Neural progenitor cell (in vitro differentiated cells): ENCODE data around the gene CCDC102A. TPM values are rescaled to one million over a fixed set of nuclear protein-coding genes. Genes with fewer than 3 reads are reported as not detected.

Experiments
- DNase-seq: peaks from one replicate; pipeline ENCODE4 v3.0.0-alpha.2; 2016; ENCODE audit warnings: low spot score
- H2AFZ ChIP-seq: fragments of 200-600 bp; sonication (generic); replicated peaks from 2 replicates; pipeline ENCODE4 v1.6.1; 2016; ENCODE audit warnings: antibody characterized with exemption
- H3F3A ChIP-seq: fragments of 200-600 bp; sonication (generic); 2 replicates; pipeline ENCODE4 v1.6.1; 2016; ENCODE audit warnings: antibody characterized with exemption, low read depth
- H3K27ac ChIP-seq: fragments of 200-600 bp; sonication (generic); 2 replicates; pipeline ENCODE4 v1.5.1; 2016; ENCODE audit warnings: mild to moderate bottlenecking
- H3K27me3 ChIP-seq: fragments of 200-600 bp; sonication (generic); 2 replicates; pipeline ENCODE4 v1.6.1; 2016; ENCODE audit warnings: mild to moderate bottlenecking, moderate library complexity
- H3K36me3 ChIP-seq: fragments of 200-600 bp; sonication (generic); 2 replicates; pipeline ENCODE4 v1.5.1; 2016
- H3K4me1 ChIP-seq: fragments of 200-600 bp; sonication (generic); 2 replicates; pipeline ENCODE4 v1.6.1; 2016; ENCODE audit warnings: mixed run types
- H3K4me2 ChIP-seq: fragments of 200-600 bp; sonication (generic); 2 replicates; pipeline ENCODE4 v1.6.1; 2016
- H3K4me3 ChIP-seq: fragments of 200-600 bp; sonication (generic); 2 replicates; pipeline ENCODE4 v1.5.1; 2016
- H3K79me2 ChIP-seq: fragments of 200-600 bp; sonication (generic); 2 replicates; pipeline ENCODE4 v1.6.1; 2016; ENCODE audit warnings: low read depth
- H3K9ac ChIP-seq: fragments of 200-600 bp; sonication (generic); 2 replicates; pipeline ENCODE4 v1.6.1; 2016
- H3K9me3 ChIP-seq: fragments of 200-600 bp; sonication (generic); 2 replicates; pipeline ENCODE4 v1.5.1; 2016; ENCODE audit warnings: low read depth
- H4K20me1 ChIP-seq: fragments of 200-600 bp; sonication (generic); 2 replicates; pipeline ENCODE4 v1.6.1; 2016; ENCODE audit warnings: low read depth
- H3K27ac Mint-ChIP-seq: 3 replicates; pipeline ENCODE4 v1.8.0; 2021; ENCODE audit warnings: mixed read lengths
- H3K27me3 Mint-ChIP-seq: 2 replicates; pipeline ENCODE4 v1.8.0; 2022; ENCODE audit warnings: low read depth, mild to moderate bottlenecking, inconsistent platforms, moderate library complexity, mixed read lengths; ENCODE audit not compliant: insufficient read depth
- H3K36me3 Mint-ChIP-seq: 3 replicates; pipeline ENCODE4 v1.8.0; 2021; ENCODE audit warnings: mixed read lengths
- H3K4me1 Mint-ChIP-seq: 3 replicates; pipeline ENCODE4 v1.8.0; 2021; ENCODE audit warnings: mixed read lengths
- H3K4me3 Mint-ChIP-seq: 3 replicates; pipeline ENCODE4 v1.8.0; 2021; ENCODE audit warnings: mild to moderate bottlenecking, moderate library complexity, mixed read lengths
- H3K9me3 Mint-ChIP-seq: 3 replicates; pipeline ENCODE4 v1.8.0; 2020; ENCODE audit warnings: mixed read lengths
- EZH2 ChIP-seq: fragments of 200-600 bp; sonication (generic); IDR thresholded peaks from 2 replicates; pipeline ENCODE4 v1.6.1; 2017; ENCODE audit warnings: antibody characterized with exemption, mild to moderate bottlenecking, moderate library complexity
- EZH2phosphoT487 ChIP-seq: fragments of 200-600 bp; sonication (generic); IDR thresholded peaks from 2 replicates; pipeline ENCODE4 v1.6.1; 2017; ENCODE audit warnings: antibody characterized with exemption
- total RNA-seq: library from RNA; depleted of rRNA; stranded (reverse); fragments of >200 nt; gene quantifications from 2 replicates; pipeline ENCODE4 v1.2.3, GENCODE V29; 2015; ENCODE audit warnings: low replicate concordance
- TF ChIP-seq, protein P1 (sequence below): fragments of 200-600 bp; sonication (generic); IDR thresholded peaks from 2 replicates; pipeline ENCODE4 v1.5.1; 2017; ENCODE audit warnings: antibody characterized with exemption, mild to moderate bottlenecking

The CCDC102A gene
- total RNA-seq, 1 donor from 2014 or later = 3.9 TPM

DNA sequence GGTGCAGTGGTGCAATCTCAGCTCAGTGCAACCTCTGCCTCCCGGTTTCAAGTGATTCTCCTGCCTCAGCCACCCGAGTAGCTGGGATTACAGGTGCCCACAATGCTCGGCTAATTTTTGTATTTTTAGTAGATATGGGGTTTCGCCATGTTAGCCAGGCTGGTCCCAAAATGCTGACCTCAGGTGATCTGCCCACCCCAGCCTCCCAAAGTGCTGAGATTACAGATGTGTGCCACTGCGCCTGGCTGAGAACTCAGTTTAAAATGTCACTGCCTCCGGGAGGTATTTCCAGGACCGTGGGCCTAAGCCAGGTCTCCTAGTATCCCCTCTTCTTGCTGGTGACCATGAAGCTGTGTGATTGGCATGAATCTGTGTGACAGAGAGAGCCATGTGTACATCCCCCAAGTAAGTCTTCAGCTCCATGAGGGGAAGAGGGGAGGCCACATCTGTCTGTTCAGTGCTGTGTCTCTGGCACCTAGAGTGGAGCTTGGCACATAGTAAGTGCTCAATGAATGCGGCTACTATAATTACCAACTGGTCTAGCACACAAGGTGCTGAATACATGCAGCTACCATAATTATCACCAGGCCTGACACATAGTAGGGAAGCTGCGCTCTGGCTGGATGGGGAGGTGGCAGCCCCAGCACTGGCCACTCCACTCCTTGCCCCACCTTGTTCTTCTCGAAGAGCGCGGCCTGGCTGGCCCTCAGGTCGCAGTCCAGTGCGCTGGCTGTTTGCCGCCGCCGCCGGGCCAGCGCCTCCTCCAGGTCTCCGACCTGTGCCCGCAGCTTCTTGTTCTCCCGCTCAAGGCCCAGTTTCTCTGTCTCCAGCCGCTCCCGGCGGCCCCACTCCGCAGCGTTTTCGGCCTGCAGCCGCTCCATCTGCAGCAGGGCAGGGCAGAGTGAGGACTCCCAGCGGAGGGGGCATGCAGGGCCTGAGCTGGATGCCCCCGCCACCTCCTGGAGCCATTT lies 18.7 kb downstream of the CCDC102A start:
- Mint-ChIP-seq H3K4me1 (no peaks in the 10 kb centered on the region), H3K36me3 (peaks cover 6% of the 10 kb centered on the region), H3K9me3 (no peaks in the 10 kb centered on the region), H3K27me3 (peaks cover 6% of the 10 kb centered on the region), H3K4me3 (no peak overlapping the region), H3K27ac (no peak overlapping the region)
- no peak overlapping the region for H2AFZ ChIP-seq
- no peak overlapping the region for H3K27ac ChIP-seq
- H3K79me2 ChIP-seq = no peaks in the 10 kb centered on the region
- no peak overlapping the region for H3K4me2 ChIP-seq
- DNase-seq = no peak
- TF ChIP-seq, protein P1, sequence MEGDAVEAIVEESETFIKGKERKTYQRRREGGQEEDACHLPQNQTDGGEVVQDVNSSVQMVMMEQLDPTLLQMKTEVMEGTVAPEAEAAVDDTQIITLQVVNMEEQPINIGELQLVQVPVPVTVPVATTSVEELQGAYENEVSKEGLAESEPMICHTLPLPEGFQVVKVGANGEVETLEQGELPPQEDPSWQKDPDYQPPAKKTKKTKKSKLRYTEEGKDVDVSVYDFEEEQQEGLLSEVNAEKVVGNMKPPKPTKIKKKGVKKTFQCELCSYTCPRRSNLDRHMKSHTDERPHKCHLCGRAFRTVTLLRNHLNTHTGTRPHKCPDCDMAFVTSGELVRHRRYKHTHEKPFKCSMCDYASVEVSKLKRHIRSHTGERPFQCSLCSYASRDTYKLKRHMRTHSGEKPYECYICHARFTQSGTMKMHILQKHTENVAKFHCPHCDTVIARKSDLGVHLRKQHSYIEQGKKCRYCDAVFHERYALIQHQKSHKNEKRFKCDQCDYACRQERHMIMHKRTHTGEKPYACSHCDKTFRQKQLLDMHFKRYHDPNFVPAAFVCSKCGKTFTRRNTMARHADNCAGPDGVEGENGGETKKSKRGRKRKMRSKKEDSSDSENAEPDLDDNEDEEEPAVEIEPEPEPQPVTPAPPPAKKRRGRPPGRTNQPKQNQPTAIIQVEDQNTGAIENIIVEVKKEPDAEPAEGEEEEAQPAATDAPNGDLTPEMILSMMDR = no peak
- TF ChIP-seq EZH2phosphoT487 = no peak
- TF ChIP-seq EZH2 = no peak
- H3K9ac ChIP-seq = no peak overlapping the region
- no peaks in the 10 kb centered on the region for H3K27me3 ChIP-seq
- H3K36me3 ChIP-seq = no peaks in the 10 kb centered on the region
- H4K20me1 ChIP-seq = no peaks in the 10 kb centered on the region
- no peak overlapping the region for H3K4me3 ChIP-seq
- no peaks in the 10 kb centered on the region for H3F3A ChIP-seq
- H3K4me1 ChIP-seq = no peaks in the 10 kb centered on the region
- no peaks in the 10 kb centered on the region for H3K9me3 ChIP-seq

DNA sequence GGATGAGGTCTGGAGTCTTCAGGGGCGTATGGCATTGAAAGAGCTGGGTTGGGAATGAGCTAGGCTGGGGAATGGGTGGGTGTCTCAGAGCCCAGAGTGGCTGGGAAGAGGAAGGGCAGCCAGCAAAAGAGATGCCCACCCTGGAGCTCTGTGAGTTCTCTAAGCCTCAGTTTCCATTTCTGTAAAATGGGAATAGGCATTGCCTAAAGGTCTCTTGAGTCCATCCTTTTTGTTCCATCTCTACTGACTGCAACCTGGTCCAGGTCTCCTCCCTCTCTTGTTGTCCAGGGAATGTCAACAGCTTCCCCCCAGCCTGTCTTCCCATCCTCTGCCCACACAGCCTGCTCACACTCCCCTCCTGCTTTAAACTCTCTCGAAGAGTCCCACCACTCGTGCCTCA lies 19.6 kb downstream of the CCDC102A start:
- DNase-seq = no peak
- Histone ChIP-seq H3K4me3 (no peak overlapping the region), H3K4me2 (no peak overlapping the region), H3K4me1 (no peaks in the 10 kb centered on the region), H3K27me3 (no peaks in the 10 kb centered on the region), H4K20me1 (no peaks in the 10 kb centered on the region), H2AFZ (no peak overlapping the region), H3K79me2 (no peaks in the 10 kb centered on the region), H3K9me3 (no peaks in the 10 kb centered on the region), H3K36me3 (no peaks in the 10 kb centered on the region), H3K27ac (no peak overlapping the region), H3K9ac (no peak overlapping the region), H3F3A (no peaks in the 10 kb centered on the region)
- Mint-ChIP-seq H3K36me3 (peaks cover 8% of the 10 kb centered on the region), H3K4me1 (no peaks in the 10 kb centered on the region), H3K4me3 (no peak overlapping the region), H3K27me3 (peaks cover 6% of the 10 kb centered on the region), H3K27ac (no peak overlapping the region), H3K9me3 (no peaks in the 10 kb centered on the region)
- TF ChIP-seq EZH2 (no peak), EZH2phosphoT487 (no peak)
- TF ChIP-seq, protein P1 = no peak

GRCh38 chr16:57516176-57516725 lies 20.1 kb downstream of the CCDC102A start:
- no peak for TF ChIP-seq EZH2phosphoT487
- TF ChIP-seq, protein P1 = no peak
- TF ChIP-seq EZH2 = no peak
- no peaks in the 10 kb centered on the region for H3K9me3 ChIP-seq
- H3K4me2 ChIP-seq = no peak overlapping the region
- H3K4me3 ChIP-seq = no peak overlapping the region
- no peaks in the 10 kb centered on the region for H3K79me2 ChIP-seq
- no peaks in the 10 kb centered on the region for H3K36me3 ChIP-seq
- Mint-ChIP-seq H3K36me3 (peaks cover 8% of the 10 kb centered on the region), H3K4me1 (no peaks in the 10 kb centered on the region), H3K27me3 (peaks cover 7% of the 10 kb centered on the region), H3K27ac (no peak overlapping the region), H3K4me3 (no peak overlapping the region), H3K9me3 (no peaks in the 10 kb centered on the region)
- no peaks in the 10 kb centered on the region for H3K27me3 ChIP-seq
- no peaks in the 10 kb centered on the region for H3F3A ChIP-seq
- H2AFZ ChIP-seq = no peak overlapping the region
- H3K27ac ChIP-seq = no peak overlapping the region
- DNase-seq = no peak
- H3K9ac ChIP-seq = no peak overlapping the region
- no peaks in the 10 kb centered on the region for H4K20me1 ChIP-seq
- H3K4me1 ChIP-seq = no peaks in the 10 kb centered on the region
